Astrocyte of the cerebellum (primary cell): Measurements from ENCODE around the gene CYCS.
"Not testable (repeated sequence)": the region's sequence is repeated elsewhere in the genome, so short reads cannot be mapped to it uniquely, and the experiment has no call there.

Experiments
- DNase-seq: peaks from one replicate; pipeline ENCODE4 v3.0.0-alpha.2; 2011; ENCODE audit warnings: low read depth
- H3K4me3 ChIP-seq: 2 replicates; pipeline ENCODE4 v1.5.1; 2011; ENCODE audit warnings: mild to moderate bottlenecking, low read depth, low read length, moderate library complexity
- in situ Hi-C: cut with HindIII; loops from 2 replicates; pipeline ENCODE4 v1.10.0; 2017; ENCODE audit warnings: low sequenced_read_pairs
- TF ChIP-seq, protein P1 (sequence below): IDR thresholded peaks from 2 replicates; pipeline ENCODE4 v1.5.1; 2012; ENCODE audit warnings: low read length, low read depth, moderate library complexity, mild to moderate bottlenecking; ENCODE audit errors: missing control alignments

The CYCS gene

DNA sequence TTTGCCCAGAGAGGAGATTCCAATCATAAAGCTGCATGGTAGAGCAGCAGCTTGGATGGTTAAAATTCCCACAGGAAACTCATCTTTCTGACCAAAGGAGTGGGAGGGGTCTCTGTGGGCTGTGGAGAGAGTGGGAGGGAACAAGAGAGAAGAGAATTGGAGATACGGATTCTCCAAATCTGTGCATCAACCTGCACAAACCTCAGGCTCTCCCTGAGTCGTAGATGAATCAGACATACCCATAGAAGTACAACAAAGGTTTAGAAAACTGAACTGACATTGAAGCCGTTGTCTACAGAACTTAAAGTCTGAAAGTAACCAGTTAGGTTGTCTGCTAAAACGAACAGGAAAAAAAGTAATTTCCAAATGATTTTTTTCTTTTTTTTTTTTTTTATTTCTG is 41.9 kb downstream of the CYCS start:
- TF ChIP-seq, protein P1, sequence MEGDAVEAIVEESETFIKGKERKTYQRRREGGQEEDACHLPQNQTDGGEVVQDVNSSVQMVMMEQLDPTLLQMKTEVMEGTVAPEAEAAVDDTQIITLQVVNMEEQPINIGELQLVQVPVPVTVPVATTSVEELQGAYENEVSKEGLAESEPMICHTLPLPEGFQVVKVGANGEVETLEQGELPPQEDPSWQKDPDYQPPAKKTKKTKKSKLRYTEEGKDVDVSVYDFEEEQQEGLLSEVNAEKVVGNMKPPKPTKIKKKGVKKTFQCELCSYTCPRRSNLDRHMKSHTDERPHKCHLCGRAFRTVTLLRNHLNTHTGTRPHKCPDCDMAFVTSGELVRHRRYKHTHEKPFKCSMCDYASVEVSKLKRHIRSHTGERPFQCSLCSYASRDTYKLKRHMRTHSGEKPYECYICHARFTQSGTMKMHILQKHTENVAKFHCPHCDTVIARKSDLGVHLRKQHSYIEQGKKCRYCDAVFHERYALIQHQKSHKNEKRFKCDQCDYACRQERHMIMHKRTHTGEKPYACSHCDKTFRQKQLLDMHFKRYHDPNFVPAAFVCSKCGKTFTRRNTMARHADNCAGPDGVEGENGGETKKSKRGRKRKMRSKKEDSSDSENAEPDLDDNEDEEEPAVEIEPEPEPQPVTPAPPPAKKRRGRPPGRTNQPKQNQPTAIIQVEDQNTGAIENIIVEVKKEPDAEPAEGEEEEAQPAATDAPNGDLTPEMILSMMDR = no peak
- DNase-seq = no peak
- H3K4me3 ChIP-seq = no peak overlapping the region
- in situ Hi-C loops = no loop called here

DNA sequence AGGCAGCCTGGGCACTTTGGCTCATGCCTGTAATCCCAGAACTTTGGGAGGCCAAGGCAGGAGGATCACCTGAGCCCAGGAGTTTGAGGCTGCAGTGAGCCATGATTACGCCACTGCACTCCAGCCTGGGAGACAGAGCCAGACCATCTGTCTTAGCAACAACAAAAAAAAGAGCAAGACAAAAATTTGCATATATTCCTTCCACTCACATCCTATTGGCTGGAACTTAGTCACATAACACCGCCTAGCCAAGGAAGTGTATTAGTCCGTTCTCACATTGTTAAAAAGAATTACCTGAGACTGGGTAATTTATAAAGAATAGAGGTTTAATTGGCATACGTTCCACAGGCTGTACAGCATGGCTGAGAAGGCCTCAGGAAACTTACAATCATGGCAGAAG is 43.0 kb downstream of the CYCS start:
- in situ Hi-C loops, DNase-seq, H3K4me3 ChIP-seq: not testable (repeated sequence)

DNA sequence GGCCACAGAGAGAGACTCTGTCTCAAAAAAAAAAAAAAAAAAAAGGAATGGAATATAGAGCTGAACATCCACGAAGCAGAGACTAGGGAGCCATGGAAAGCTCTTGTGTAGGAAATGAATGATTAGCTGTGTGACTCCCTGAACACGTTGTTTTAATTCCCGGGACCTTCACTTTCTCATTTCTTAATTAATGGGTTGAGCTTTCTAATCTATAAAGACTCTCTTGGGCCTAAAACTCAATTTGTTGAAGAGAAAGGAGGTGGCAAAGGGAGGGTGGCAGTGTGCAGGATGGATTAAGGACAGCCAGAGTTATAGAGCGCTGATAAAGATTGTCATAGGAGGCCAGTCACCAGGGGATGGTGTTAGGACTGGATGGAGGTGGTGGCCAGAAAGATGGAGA is 48.0 kb downstream of the CYCS start:
- TF ChIP-seq, protein P1 = no peak
- DNase-seq = no peak
- in situ Hi-C loops = no loop called here
- H3K4me3 ChIP-seq = no peak overlapping the region

DNA sequence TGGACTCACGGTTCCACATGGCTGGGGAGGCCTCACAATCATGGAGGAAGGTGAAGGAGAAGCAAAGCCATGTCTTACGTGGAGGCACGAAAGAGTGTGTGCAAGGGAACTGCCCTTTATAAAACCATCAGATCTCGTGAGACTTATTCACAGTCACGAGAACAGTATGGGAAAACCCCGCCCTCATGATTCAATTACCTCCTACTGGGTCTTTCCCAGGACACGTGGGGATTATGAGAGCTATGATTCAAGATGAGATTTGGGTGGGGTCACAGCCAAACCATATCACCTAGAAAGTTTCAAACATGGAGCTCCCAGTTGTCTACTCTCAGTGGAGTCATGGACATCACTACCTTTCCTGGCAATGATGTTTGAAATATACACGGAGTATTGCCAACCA is 49.6 kb downstream of the CYCS start:
- in situ Hi-C loops = no loop called here
- TF ChIP-seq, protein P1 = no peak
- no peak for DNase-seq
- H3K4me3 ChIP-seq = no peak overlapping the region

DNA sequence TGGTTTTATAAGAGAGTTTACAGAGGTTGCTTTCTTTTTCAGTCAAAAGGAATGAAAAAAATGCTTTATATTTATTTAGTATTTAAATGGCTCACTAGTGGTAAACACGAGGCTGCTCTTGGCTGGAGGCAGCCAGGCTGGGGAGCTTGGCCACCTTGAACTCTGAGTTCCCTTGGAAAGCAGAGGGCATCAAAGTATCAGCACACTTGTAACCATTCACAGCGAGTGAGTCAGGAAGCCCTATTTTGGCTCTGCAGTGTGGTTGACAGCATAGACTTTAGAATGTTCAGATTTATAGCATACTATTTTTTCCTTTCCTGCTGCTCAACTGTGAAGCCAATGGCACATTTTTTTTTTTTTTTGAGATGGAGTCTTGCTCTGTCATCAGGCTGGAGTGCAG is 51.6 kb downstream of the CYCS start:
- H3K4me3 ChIP-seq = no peak overlapping the region
- peak; percentile 18 for DNase-seq
- TF ChIP-seq, protein P1 = no peak
- in situ Hi-C loops = loop anchor here (25.0 kb wide), 1 partner anchor 261 kb away; no protein-coding TSS in a partner anchor
